Testis (tissue), 3 donors: ENCODE results near the gene BSND. TPM values are rescaled to one million over a fixed set of nuclear protein-coding genes. Genes with fewer than 3 reads are reported as not detected.

Source experiments
- DNase-seq: peaks from one replicate; pipeline ENCODE4 v3.0.0-alpha.2; 2019
- H3K27ac ChIP-seq, 2 donors: fragments of 200-600 bp; sonication (generic); one replicate each; pipeline ENCODE4 v1.5.1; 2019
- H3K27me3 ChIP-seq: fragments of 200-600 bp; sonication (generic); one replicate; pipeline ENCODE4 v1.5.1; 2019
- H3K36me3 ChIP-seq: fragments of 200-600 bp; sonication (generic); one replicate; pipeline ENCODE4 v1.5.1; 2017; ENCODE audit warnings: low read depth; ENCODE audit errors: missing control alignments
- H3K4me1 ChIP-seq: fragments of 200-600 bp; sonication (generic); one replicate; pipeline ENCODE4 v1.5.1; 2019
- H3K4me3 ChIP-seq, 2 donors: fragments of 200-600 bp; sonication (generic); one replicate each; pipeline ENCODE4 v1.5.1; 2017 to 2019
- H3K9me3 ChIP-seq: fragments of 200-600 bp; sonication (generic); one replicate; pipeline ENCODE4 v1.5.1; 2017
- CTCF ChIP-seq, 3 experiments: fragments of 450-650 bp in 2 of 3; fragments of 200-600 bp in 1 of 3; sonication (generic) in 1 of 3; IDR thresholded peaks; one replicate each; pipeline ENCODE4 v1.5.1; 2016 to 2019; ENCODE audit warnings: antibody characterized with exemption in 3 of 3, mild to moderate bottlenecking in 2 of 3, moderate library complexity in 1 of 3
- POLR2A ChIP-seq: fragments of 450-650 bp; IDR thresholded peaks from one replicate; pipeline ENCODE4 v1.6.1; 2017; ENCODE audit warnings: antibody characterized with exemption, mild to moderate bottlenecking, moderate library complexity
- WGBS, 2 donors: methylation state at CpG; one replicate each; pipeline ENCODE4 v1.1.5; 2018; 5-methylcytosine and 5-hydroxymethylcytosine counted together
- intact Hi-C: fragments of 100-400 bp; cut with DNase I; formaldehyde crosslinking; loops from one replicate; pipeline ENCODE4 v1.15.1; 2023; ENCODE audit warnings: low total_unique reads
- polyA plus RNA-seq: library from polyadenylated mRNA; stranded (reverse); fragments of 350-450 nt; fragmentation: Illumina TruSeq; extraction: RNeasy Lipid Tissue Mini Kit (QIAGEN cat#74804); gene quantifications from one replicate; pipeline ENCODE4 v1.2.3, GENCODE V29; 2014; ENCODE audit warnings: low read depth, low replicate concordance; ENCODE audit not compliant: insufficient read depth
- total RNA-seq, 2 donors: library from RNA; depleted of rRNA; stranded (reverse); fragments of >200 nt; gene quantifications; one replicate each; pipeline ENCODE4 v1.2.3, GENCODE V29; 2016

Gene BSND
- total and polyA plus RNA-seq, 3 donors from 2014 or later = 0.19 to 0.32 (median 0.24) TPM

GRCh38 chr1:54986533-54986932 is 12.2 kb upstream of the BSND start:
- whole genome bisulfite sequencing, 2 donors = 94 to 95% methylated on average over 2 to 3 of the region's 3 CpGs
- intact Hi-C loops = no loop called here

GRCh38 chr1:54987427-54987826 is 11.3 kb upstream of the BSND start:
- Histone ChIP-seq H3K4me1 (no peaks in the 10 kb centered on the region), H3K4me3 (no peak overlapping the region), H3K27me3 (no peaks in the 10 kb centered on the region), H3K27ac (no peak overlapping the region), H3K36me3 (no peaks in the 10 kb centered on the region), H3K9me3 (no peaks in the 10 kb centered on the region)
- whole genome bisulfite sequencing, 2 donors = 38 to 59% methylated on average over 2 of the region's 2 CpGs
- intact Hi-C loops = no loop called here
- DNase-seq = no peak
- no peak for TF ChIP-seq CTCF (IDR thresholded peaks at IDR 0.05)

More at GRCh38 chr1:54986533-54986932, 12.2 kb upstream of the BSND start:
- Histone ChIP-seq H3K4me1 (no peaks in the 10 kb centered on the region), H3K9me3 (no peaks in the 10 kb centered on the region), H3K4me3 (no peak overlapping the region), H3K36me3 (no peaks in the 10 kb centered on the region), H3K27ac (no peak overlapping the region), H3K27me3 (no peaks in the 10 kb centered on the region)
- DNase-seq = no peak
- TF ChIP-seq CTCF (IDR thresholded peaks at IDR 0.05) = no peak
- no peak for TF ChIP-seq POLR2A

- H3K27ac ChIP-seq = no peak overlapping the region
- no peaks in the 10 kb centered on the region for H3K27me3 ChIP-seq
- no peak for TF ChIP-seq POLR2A
- no peak for TF ChIP-seq CTCF (IDR thresholded peaks at IDR 0.05)
- WGBS, 2 donors = 81 to 90% methylated on average over 4 to 8 of the region's 8 CpGs
- intact Hi-C loops = no loop called here
- H3K36me3 ChIP-seq = no peaks in the 10 kb centered on the region
- H3K9me3 ChIP-seq = no peaks in the 10 kb centered on the region
- H3K4me3 ChIP-seq = no peak overlapping the region
- DNase-seq = no peak
- no peaks in the 10 kb centered on the region for H3K4me1 ChIP-seq
Measured at GRCh38 chr1:54987919-54988705, 10.6 kb upstream of the BSND start.

- H3K4me3 ChIP-seq = no peak overlapping the region
- no peaks in the 10 kb centered on the region for H3K4me1 ChIP-seq
- WGBS, 2 donors = 92 to 98% methylated on average over 4 of the region's 4 CpGs
- intact Hi-C loops = no loop called here
- no peaks in the 10 kb centered on the region for H3K9me3 ChIP-seq
- H3K36me3 ChIP-seq = no peaks in the 10 kb centered on the region
- no peak for DNase-seq
- no peak overlapping the region for H3K27ac ChIP-seq
- no peak for TF ChIP-seq POLR2A
- TF ChIP-seq CTCF (IDR thresholded peaks at IDR 0.05) = no peak
- H3K27me3 ChIP-seq = no peaks in the 10 kb centered on the region
Measured at GRCh38 chr1:54988975-54989374, 9.8 kb upstream of the BSND start.

GRCh38 chr1:54989473-54989872 is 9.3 kb upstream of the BSND start:
- Histone ChIP-seq H3K9me3 (no peaks in the 10 kb centered on the region), H3K4me1 (no peaks in the 10 kb centered on the region), H3K27ac (no peak overlapping the region), H3K27me3 (no peaks in the 10 kb centered on the region), H3K4me3 (no peak overlapping the region), H3K36me3 (no peaks in the 10 kb centered on the region)
- WGBS, 2 donors = 65 to 100% methylated on average over 3 to 8 of the region's 8 CpGs
- TF ChIP-seq CTCF (IDR thresholded peaks at IDR 0.05) (no peak), POLR2A (no peak)
- intact Hi-C loops = no loop called here
- DNase-seq = no peak
